HCT116 (cell line): Measurements from ENCODE around the gene PTBP1. TPM values are rescaled to one million over a fixed set of nuclear protein-coding genes. Genes with fewer than 3 reads are reported as not detected.

ENCODE experiments used
- ATAC-seq: fragments of 200-7000 bp; cut with Tn5 transposase; 2 replicates; pipeline ENCODE4 v1.9.1; 2020; ENCODE audit warnings: mild to moderate bottlenecking, moderate library complexity
- BruUV-seq: library from RNA; stranded (reverse); fragments of 400-500 nt; replicated peaks from 2 replicates; lab custom pipeline; 2021; lab: Mats Ljungman, UMichigan
- CTCF ChIA-PET: fragments of 300-600 bp; sonication (Branson Sonifier 250); formaldehyde crosslinking; loops from one replicate; lab custom pipeline; 2021; ENCODE audit warnings: antibody characterized with exemption; lab: Charles Lee
- POLR2A ChIA-PET: fragments of 300-600, 350-600 bp; sonication (Branson Sonifier 250); formaldehyde crosslinking; loops from one replicate; lab custom pipeline; 2021; ENCODE audit warnings: antibody characterized with exemption; lab: Charles Lee
- RAD21 ChIA-PET, 2 experiments: fragments of 300-600 bp; sonication (Branson Sonifier 250); formaldehyde crosslinking; loops; one replicate each; lab custom pipeline; 2023; ENCODE audit warnings: low total read pairs in 2 of 2; ENCODE audit not compliant: uncharacterized antibody in 2 of 2, unreplicated experiment in 2 of 2, low non-redundant PET in 1 of 2; lab: Charles Lee
- DNase-seq: peaks from one replicate; pipeline ENCODE4 v3.0.0-alpha.2; 2010; ENCODE audit warnings: low read depth, low spot score
- H2AFZ ChIP-seq: fragments of 200-600 bp; shearing (Covaris generic), sonication (generic); 2 replicates; pipeline ENCODE4 v1.6.1; 2017; ENCODE audit warnings: low read depth, mixed run types, mixed read lengths, antibody characterized with exemption, low read length; ENCODE audit not compliant: poor library complexity, severe bottlenecking
- H3K27ac ChIP-seq: 2 replicates; pipeline ENCODE4 v1.5.1; 2012; ENCODE audit warnings: low read depth, low read length
- H3K27me3 ChIP-seq: fragments of 200-600 bp; sonication (generic); 2 replicates; pipeline ENCODE4 v1.6.1; 2016; ENCODE audit warnings: mixed run types, low read length, mixed read lengths; ENCODE audit not compliant: insufficient read depth
- H3K36me3 ChIP-seq, 2 experiments: fragments of 200-500 bp in 1 of 2; fragments of 200-600 bp in 1 of 2; sonication (Bioruptor generic) in 1 of 2; sonication (generic) in 1 of 2; 2 replicates each; pipeline versions ENCODE4 v1.5.1 to v1.6.1; 2014 to 2016; ENCODE audit warnings: low read length in 2 of 2, inconsistent platforms in 1 of 2, mixed read lengths in 1 of 2, mixed run types in 1 of 2; ENCODE audit not compliant: insufficient read depth in 2 of 2, control insufficient read depth in 1 of 2
- H3K4me1 ChIP-seq, 2 experiments: fragments of 200-600 bp in 1 of 2; sonication (generic) in 1 of 2; 2 replicates each; pipeline versions ENCODE4 v1.5.1 to v1.6.1; 2012 to 2017; ENCODE audit warnings: low read length in 2 of 2, inconsistent platforms in 1 of 2, mild to moderate bottlenecking in 1 of 2, mixed read lengths in 1 of 2, mixed run types in 1 of 2, moderate library complexity in 1 of 2; ENCODE audit not compliant: insufficient read depth in 2 of 2, control insufficient read depth in 1 of 2
- H3K4me2 ChIP-seq: fragments of 200-600 bp; sonication (generic); 2 replicates; pipeline ENCODE4 v1.6.1; 2017; ENCODE audit warnings: mixed run types, low read length, mixed read lengths
- H3K4me3 ChIP-seq, 2 experiments: fragments of 200-600 bp in 1 of 2; sonication (generic) in 1 of 2; replicated peaks in 1 of 2; 2 replicates each; pipeline ENCODE4 v1.5.1; 2011 to 2016; ENCODE audit warnings: low read length in 2 of 2, control low read depth in 1 of 2, low read depth in 1 of 2, mild to moderate bottlenecking in 1 of 2, mixed read lengths in 1 of 2, mixed run types in 1 of 2
- H3K79me2 ChIP-seq: fragments of 200-600 bp; sonication (generic); 2 replicates; pipeline ENCODE4 v1.6.1; 2017; ENCODE audit warnings: mild to moderate bottlenecking, mixed run types, low read length, moderate library complexity, mixed read lengths; ENCODE audit not compliant: insufficient read depth
- H3K9ac ChIP-seq: fragments of 200-600 bp; sonication (generic); 2 replicates; pipeline ENCODE4 v1.6.1; 2016; ENCODE audit warnings: low read length, mixed read lengths
- H3K9me2 ChIP-seq: fragments of 200-600 bp; sonication (generic), shearing (Covaris generic); 2 replicates; pipeline ENCODE4 v1.6.1; 2017; ENCODE audit warnings: mixed run types, mild to moderate bottlenecking, moderate library complexity; ENCODE audit not compliant: insufficient read depth
- H3K9me3 ChIP-seq, 2 experiments: fragments of 200-500 bp in 1 of 2; fragments of 200-600 bp in 1 of 2; sonication (Bioruptor generic) in 1 of 2; sonication (generic) in 1 of 2; 2 replicates each; pipeline ENCODE4 v1.6.1; 2014 to 2017; ENCODE audit warnings: low read length in 2 of 2, mixed read lengths in 2 of 2, inconsistent platforms in 1 of 2, low read depth in 1 of 2, mild to moderate bottlenecking in 1 of 2, mixed run types in 1 of 2, moderate library complexity in 1 of 2; ENCODE audit not compliant: control insufficient read depth in 1 of 2, insufficient read depth in 1 of 2
- H4K20me1 ChIP-seq: fragments of 200-600 bp; sonication (generic), shearing (Covaris generic); 2 replicates; pipeline ENCODE4 v1.6.1; 2017; ENCODE audit warnings: mixed run types, mild to moderate bottlenecking, moderate library complexity; ENCODE audit not compliant: insufficient read depth
- ATF3 ChIP-seq: IDR thresholded peaks from 2 replicates; pipeline ENCODE4 v1.6.1; 2012
- CTCF ChIP-seq, 3 experiments: fragments of 200-600 bp in 1 of 3; sonication (generic) in 1 of 3; IDR thresholded peaks in 2 of 3; conservative IDR thresholded peaks in 1 of 3; 2 replicates each; pipeline ENCODE4 v1.5.1; 2012 to 2017; ENCODE audit warnings: low read depth in 2 of 3, low read length in 2 of 3, antibody characterized with exemption in 1 of 3, borderline replicate concordance in 1 of 3, control low read depth in 1 of 3, mild to moderate bottlenecking in 1 of 3, mixed read lengths in 1 of 3, mixed run types in 1 of 3, moderate library complexity in 1 of 3; ENCODE audit not compliant: insufficient read depth in 1 of 3
- EZH2 ChIP-seq: fragments of 200-600 bp; sonication (generic); IDR thresholded peaks from 2 replicates; pipeline ENCODE4 v1.6.1; 2017; ENCODE audit warnings: antibody characterized with exemption, mixed run types
- JUND ChIP-seq: IDR thresholded peaks from 2 replicates; pipeline ENCODE4 v1.6.1; 2012
- SP1 ChIP-seq: IDR thresholded peaks from 2 replicates; pipeline ENCODE4 v1.6.1; 2012; ENCODE audit warnings: low read depth
- SRF ChIP-seq: IDR thresholded peaks from 2 replicates; pipeline ENCODE4 v1.6.1; 2012; ENCODE audit warnings: low read depth
- ZBTB33 ChIP-seq: IDR thresholded peaks from 2 replicates; pipeline ENCODE4 v1.6.1; 2011; ENCODE audit warnings: mild to moderate bottlenecking, low read length, moderate library complexity; ENCODE audit not compliant: insufficient replicate concordance; ENCODE audit errors: extremely low read depth
- intact Hi-C: fragments of 100-400 bp; cut with micrococcal nuclease; formaldehyde crosslinking; loops from 2 replicates; pipeline ENCODE4 v1.10.0; 2022
- total RNA-seq: library from RNA; stranded (reverse); gene quantifications from one replicate; pipeline ENCODE4 v1.2.1, GENCODE V29; 2021; ENCODE audit not compliant: unreplicated experiment

The PTBP1 gene
- total RNA-seq, 1 experiment from 2014 or later, result 676 TPM

- no peaks in the 10 kb centered on the region for H3K36me3 ChIP-seq
- H3K27me3 ChIP-seq, result no peaks in the 10 kb centered on the region
- no peaks in the 10 kb centered on the region for H3K9me2 ChIP-seq
- BruUV-seq, result no TSS peak
- H3K9me3 ChIP-seq, result no peaks in the 10 kb centered on the region
- H3K4me1 ChIP-seq, result peaks cover 30 to 38% of the 10 kb centered on the region in 2 experiments
- peak overlapping the region; percentile 95 for H2AFZ ChIP-seq
- no peaks in the 10 kb centered on the region for H3K79me2 ChIP-seq
- DNase-seq (no peak), ATAC-seq (no peak)
- H3K9ac ChIP-seq, result peak overlapping the region; percentile 55
- intact Hi-C loops, result no loop called here
- peak overlapping the region; percentile 65 for H3K27ac ChIP-seq
- RAD21 ChIA-PET, result no interaction called here
- H3K4me3 ChIP-seq, result peak overlapping the region; percentile 27 to 49
- POLR2A ChIA-PET, result no interaction called here
- no peak for TF ChIP-seq SRF
- no peak for TF ChIP-seq SP1
- TF ChIP-seq ZBTB33, result no peak
- TF ChIP-seq ATF3, result no peak
- TF ChIP-seq EZH2, result no peak
- TF ChIP-seq CTCF (IDR thresholded peaks at IDR 0.05 in 2 of 3, conservative IDR thresholded peaks at IDR 0.05 in 1 of 3; ENCODE audit: borderline replicate concordance in 1 of 3, insufficient read depth in 1 of 3, low read depth in 2 of 3, low read length in 2 of 3), result no peak
- TF ChIP-seq JUND, result no peak
- H3K4me2 ChIP-seq, result peak overlapping the region; percentile 93
- CTCF ChIA-PET, result no interaction called here
- no peaks in the 10 kb centered on the region for H4K20me1 ChIP-seq
Observed at GRCh38 chr19:782878-783668, 14.2 kb upstream of the PTBP1 start.
